ENCODE results near the gene MMP27. TPM values are rescaled to one million over a fixed set of nuclear protein-coding genes. Genes with fewer than 3 reads are reported as not detected.
A peak's percentile ranks its signal among the peaks of the same experiment; 100 is the strongest.
"Not testable (repeated sequence)": the region's sequence is repeated elsewhere in the genome, so short reads cannot be mapped to it uniquely, and the experiment has no call there.

The MMP27 gene
- not detected for total RNA-seq

DNA sequence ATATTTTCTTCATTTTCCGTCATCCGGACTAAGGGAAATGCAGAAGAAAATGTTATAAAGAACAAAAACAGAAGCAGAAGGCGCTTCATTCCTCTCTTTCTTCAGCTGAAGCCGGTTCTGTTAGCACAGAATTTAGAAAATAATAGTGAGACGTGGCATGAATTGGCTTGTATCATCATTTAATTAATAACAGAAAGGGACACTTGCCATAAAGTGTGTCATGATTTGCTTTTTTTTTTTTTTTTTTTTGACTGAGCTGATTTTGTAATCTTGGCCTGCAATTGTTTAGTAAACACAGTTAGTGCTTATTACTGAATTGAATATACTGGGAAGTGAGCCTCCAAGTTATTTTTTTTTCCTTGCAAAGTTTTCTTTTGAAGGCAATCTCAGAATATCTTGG lies at the start of gene MMP27:
Gene MMP27 (minus strand): TSS at position 144 of the 400 bp plus-strand sequence. CDS start 55 bp downstream, at position 89.
- ATAC-seq = no peak
- peaks cover 11% of the 10 kb centered on the region for H3K27me3 Mint-ChIP-seq
- CTCF ChIA-PET = no interaction called here
- H3K4me1 Mint-ChIP-seq = peaks cover 7% of the 10 kb centered on the region
- H3K36me3 Mint-ChIP-seq = no peaks in the 10 kb centered on the region
- H3K4me3 Mint-ChIP-seq = no peak within 1 kb of the TSS
- no peak for DNase-seq
- H3K27ac Mint-ChIP-seq = no peak within 1 kb of the TSS
- no peaks in the 10 kb centered on the region for H3K9me3 Mint-ChIP-seq (ENCODE audit: low read depth)

GRCh38 chr11:102753267-102753666 lies 47.7 kb upstream of the MMP27 start:
- ATAC-seq = no peak
- CTCF ChIA-PET = interaction anchor here (0.8 kb wide), 1 partner anchor 9 kb away, joined by 3 read pairs; no protein-coding TSS in a partner anchor
- Mint-ChIP-seq H3K27ac (no peak overlapping the region), H3K4me1 (no peaks in the 10 kb centered on the region), H3K4me3 (no peak overlapping the region), H3K36me3 (no peaks in the 10 kb centered on the region), H3K9me3 (ENCODE audit: low read depth) (no peaks in the 10 kb centered on the region), H3K27me3 (peaks cover 18% of the 10 kb centered on the region)
- DNase-seq = no peak

GRCh38 chr11:102751673-102752072 lies 46.1 kb upstream of the MMP27 start:
- Mint-ChIP-seq H3K27ac (no peak overlapping the region), H3K4me1 (no peaks in the 10 kb centered on the region), H3K36me3 (peaks cover 2% of the 10 kb centered on the region), H3K9me3 (ENCODE audit: low read depth) (peaks cover 4% of the 10 kb centered on the region), H3K4me3 (no peak overlapping the region), H3K27me3 (peaks cover 18% of the 10 kb centered on the region)
- DNase-seq (no peak), ATAC-seq (no peak)
- CTCF ChIA-PET = no interaction called here

- peaks cover 4% of the 10 kb centered on the region for H3K9me3 Mint-ChIP-seq (ENCODE audit: low read depth)
- no peak for DNase-seq
- CTCF ChIA-PET = interaction anchor here (2.1 kb wide), 1 partner anchor 15 kb away, joined by 5 read pairs; no protein-coding TSS in a partner anchor
Observed at GRCh38 chr11:102749101-102749722, 43.6 kb upstream of the MMP27 start.

GRCh38 chr11:102746746-102747578 lies 41.4 kb upstream of the MMP27 start:
- ATAC-seq; H3K4me1 Mint-ChIP-seq; CTCF ChIA-PET; H3K27ac Mint-ChIP-seq; DNase-seq; H3K36me3 Mint-ChIP-seq; H3K4me3 Mint-ChIP-seq; H3K9me3 Mint-ChIP-seq (ENCODE audit: low read depth): not testable (repeated sequence)
- peaks cover 10% of the 10 kb centered on the region for H3K27me3 Mint-ChIP-seq

More at GRCh38 chr11:102749101-102749722, 43.6 kb upstream of the MMP27 start:
- Mint-ChIP-seq H3K36me3 (peaks cover 2% of the 10 kb centered on the region), H3K4me1 (no peaks in the 10 kb centered on the region), H3K27me3 (peaks cover 13% of the 10 kb centered on the region), H3K4me3 (no peak overlapping the region), H3K27ac (no peak overlapping the region)
- ATAC-seq = no peak

DNA sequence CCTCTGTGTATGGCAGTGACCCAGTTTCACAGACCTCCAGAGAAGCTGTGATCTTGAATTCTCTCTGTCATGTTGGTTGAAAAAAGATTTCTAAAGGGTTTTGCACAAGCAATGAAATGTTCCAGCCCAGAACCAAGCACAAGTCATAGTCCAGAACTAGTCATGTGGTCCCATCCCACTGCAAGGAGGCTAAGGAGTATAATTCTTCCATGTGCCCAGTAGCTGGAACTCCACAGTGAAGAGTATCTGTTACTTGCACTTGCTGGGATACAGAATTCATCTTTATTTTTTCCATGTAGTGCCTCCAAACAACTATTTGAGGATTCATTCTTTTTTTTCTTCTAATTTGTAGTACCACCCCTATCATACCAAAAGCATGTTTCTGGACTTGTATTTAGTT lies 29.1 kb upstream of the MMP27 start:
- Mint-ChIP-seq H3K9me3 (ENCODE audit: low read depth) (no peaks in the 10 kb centered on the region), H3K4me1 (no peaks in the 10 kb centered on the region), H3K27ac (no peak overlapping the region), H3K36me3 (no peaks in the 10 kb centered on the region), H3K4me3 (no peak overlapping the region), H3K27me3 (peaks cover 9% of the 10 kb centered on the region)
- ATAC-seq = no peak
- CTCF ChIA-PET = interaction anchor here (2.1 to 2.6 kb wide), 2 partner anchors 14 to 207 kb away, joined by 5 to 15 read pairs; no protein-coding TSS in a partner anchor
- DNase-seq = no peak

DNA sequence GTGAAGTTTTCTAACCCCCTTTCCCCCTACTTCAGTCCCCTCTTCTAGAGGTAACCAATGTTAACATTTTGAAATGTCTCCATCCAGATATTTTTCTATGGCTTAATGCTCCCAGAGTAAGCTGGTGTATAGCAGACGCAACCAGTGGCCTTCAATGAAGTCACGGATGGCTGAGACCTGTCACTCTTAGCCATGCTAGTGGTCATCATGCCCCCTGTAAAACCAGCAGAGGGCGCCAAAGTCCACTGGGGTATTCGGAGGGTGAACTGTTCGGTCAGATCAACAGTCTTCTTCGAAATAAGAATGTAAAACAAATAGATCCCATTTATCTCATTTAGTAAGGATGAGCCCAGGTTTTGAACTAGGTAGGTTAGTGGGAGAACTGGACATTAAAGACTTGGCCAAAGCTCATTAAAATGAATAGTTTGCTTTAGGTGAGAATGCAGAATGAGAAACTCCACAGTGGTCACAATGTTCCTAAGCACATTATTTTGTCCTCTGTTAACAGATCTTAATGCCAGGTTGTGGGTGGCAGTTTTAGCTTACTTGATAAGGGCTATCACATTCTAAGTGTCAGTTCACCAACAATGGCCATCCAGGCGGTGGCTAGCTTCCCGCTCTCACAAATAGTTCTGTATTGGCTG lies 27.8 kb upstream of the MMP27 start:
- H3K36me3 Mint-ChIP-seq = no peaks in the 10 kb centered on the region
- DNase-seq = peak; percentile 71
- no peaks in the 10 kb centered on the region for H3K9me3 Mint-ChIP-seq (ENCODE audit: low read depth)
- H3K27me3 Mint-ChIP-seq = peaks cover 9% of the 10 kb centered on the region
- no peak overlapping the region for H3K27ac Mint-ChIP-seq
- CTCF ChIA-PET = interaction anchor here (1.1 to 2.6 kb wide), 3 partner anchors 16 to 208 kb away, joined by 3 to 15 read pairs (median 5); no protein-coding TSS in a partner anchor
- H3K4me1 Mint-ChIP-seq = no peaks in the 10 kb centered on the region
- peak; percentile 68 for ATAC-seq
- no peak overlapping the region for H3K4me3 Mint-ChIP-seq

- H3K9me3 Mint-ChIP-seq (ENCODE audit: low read depth); H3K27ac Mint-ChIP-seq; DNase-seq; H3K4me3 Mint-ChIP-seq; H3K4me1 Mint-ChIP-seq; ATAC-seq; H3K27me3 Mint-ChIP-seq; H3K36me3 Mint-ChIP-seq; CTCF ChIA-PET: not testable (repeated sequence)
Observed at GRCh38 chr11:102730944-102731343, 25.4 kb upstream of the MMP27 start.

DNA sequence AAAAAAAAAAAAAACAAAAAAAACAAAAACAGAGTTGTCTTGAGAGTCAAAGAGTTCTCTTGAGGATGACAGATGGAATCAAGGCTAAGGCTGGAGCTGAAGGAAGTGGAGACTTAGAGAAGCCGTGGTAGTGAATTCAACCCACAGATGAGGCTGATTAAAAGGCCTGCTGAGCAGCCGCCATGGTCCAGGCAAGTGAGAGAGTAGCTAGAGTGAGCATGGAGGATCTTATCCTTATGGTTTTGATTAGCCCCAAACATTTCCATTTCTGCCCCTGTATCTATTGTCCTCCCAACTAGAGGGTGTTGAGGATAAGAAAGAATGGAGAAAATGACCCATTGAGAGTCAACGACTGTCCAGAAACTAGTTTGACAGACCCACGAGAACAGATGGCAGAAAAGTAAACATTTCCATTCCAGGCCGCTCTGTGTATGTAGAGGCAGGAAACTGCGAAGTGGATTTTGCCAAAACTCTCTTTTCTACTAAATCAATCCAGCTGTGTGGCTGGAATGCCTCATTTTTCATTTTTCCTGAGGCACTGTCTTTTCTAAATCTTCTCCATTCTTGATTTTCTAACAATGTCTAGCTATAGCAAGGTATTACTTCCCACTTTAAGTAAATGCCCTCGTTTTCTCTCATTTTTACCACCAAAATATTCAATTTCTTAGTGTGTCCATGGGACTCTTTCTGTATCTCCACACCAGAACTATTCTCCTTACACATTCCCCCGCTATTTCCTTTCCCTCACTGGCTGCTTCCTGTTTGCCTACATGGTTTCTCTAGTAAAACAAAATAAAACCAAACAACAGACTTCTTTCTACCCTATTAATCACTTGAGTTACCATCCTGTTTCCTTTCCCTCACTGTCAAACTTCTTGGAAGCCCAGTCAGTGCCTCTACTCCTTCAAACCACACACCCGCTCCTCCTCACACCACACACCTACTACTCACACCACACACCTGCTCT lies 24.6 kb upstream of the MMP27 start:
- ATAC-seq = no peak
- CTCF ChIA-PET = no interaction called here
- H3K36me3 Mint-ChIP-seq = no peaks in the 10 kb centered on the region

DNA sequence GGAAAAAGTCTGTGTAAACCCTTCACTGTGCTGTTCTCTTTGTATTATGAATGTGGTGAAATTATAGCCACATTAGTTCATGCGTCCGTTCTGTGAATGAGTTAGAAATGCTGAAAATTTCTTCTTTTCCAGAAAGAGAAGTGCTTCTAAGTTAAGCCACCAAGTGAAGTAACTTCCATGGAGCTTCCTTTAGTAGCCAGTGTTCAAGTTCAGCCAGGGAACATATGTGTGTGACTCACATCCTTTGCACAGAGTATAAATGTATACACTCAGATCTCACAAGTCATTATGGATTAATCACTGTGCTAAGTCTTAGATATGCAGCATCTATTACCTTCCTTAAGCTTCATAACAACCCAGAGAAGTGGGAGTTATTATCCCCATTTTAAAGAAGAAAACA lies 22.3 kb upstream of the MMP27 start:
- Mint-ChIP-seq H3K27me3 (peaks cover 2% of the 10 kb centered on the region), H3K27ac (no peak overlapping the region), H3K4me3 (no peak overlapping the region), H3K9me3 (ENCODE audit: low read depth) (no peaks in the 10 kb centered on the region), H3K36me3 (no peaks in the 10 kb centered on the region), H3K4me1 (no peaks in the 10 kb centered on the region)
- no peak for DNase-seq
- no peak for ATAC-seq
- CTCF ChIA-PET = no interaction called here

More for the DNA sequence above, 24.6 kb upstream of the MMP27 start:
- Mint-ChIP-seq H3K4me1 (no peaks in the 10 kb centered on the region), H3K9me3 (ENCODE audit: low read depth) (no peaks in the 10 kb centered on the region), H3K4me3 (no peak overlapping the region), H3K27me3 (peaks cover 8% of the 10 kb centered on the region), H3K27ac (no peak overlapping the region)
- no peak for DNase-seq

DNA sequence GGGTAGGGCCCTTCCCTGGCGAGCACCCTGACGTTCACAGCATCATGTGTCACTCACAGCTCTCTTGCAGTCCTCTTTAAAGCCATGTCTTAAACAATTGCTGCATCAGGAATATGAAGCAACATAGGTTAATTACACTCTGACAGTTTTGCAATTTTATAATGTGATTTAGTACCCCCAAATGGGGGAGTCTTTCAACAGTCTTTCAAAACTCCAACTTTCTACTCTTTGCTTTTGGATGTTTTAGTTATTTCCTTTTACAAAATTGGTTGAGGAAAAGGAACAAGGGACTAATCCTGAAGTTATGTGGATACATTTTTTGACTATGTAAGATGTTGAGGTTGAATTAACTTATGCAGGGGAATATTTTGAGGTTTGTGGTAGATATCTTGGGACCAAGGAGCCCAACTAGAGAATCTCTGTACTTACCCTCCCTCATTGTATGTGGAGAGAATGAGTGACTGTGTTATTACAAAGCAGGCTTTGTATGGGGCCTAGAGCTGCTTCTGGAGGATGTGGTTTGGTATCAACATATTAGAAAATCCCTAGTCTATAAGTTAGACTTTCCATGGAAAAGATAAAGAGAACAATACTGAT lies 19.4 kb upstream of the MMP27 start, which contains the start of gene MMP8:
Gene MMP8 (minus strand): TSS at position 51 of the 597 bp plus-strand sequence. CDS start 99 bp downstream, outside the sequence.
- H3K27me3 Mint-ChIP-seq = peaks cover 2% of the 10 kb centered on the region
- ATAC-seq (no peak), DNase-seq (no peak)
- H3K4me3 Mint-ChIP-seq = no peak within 1 kb of the TSS
- H3K36me3 Mint-ChIP-seq = no peaks in the 10 kb centered on the region
- no peaks in the 10 kb centered on the region for H3K9me3 Mint-ChIP-seq (ENCODE audit: low read depth)
- no peaks in the 10 kb centered on the region for H3K4me1 Mint-ChIP-seq
- CTCF ChIA-PET = no interaction called here
- H3K27ac Mint-ChIP-seq = no peak within 1 kb of the TSS

DNA sequence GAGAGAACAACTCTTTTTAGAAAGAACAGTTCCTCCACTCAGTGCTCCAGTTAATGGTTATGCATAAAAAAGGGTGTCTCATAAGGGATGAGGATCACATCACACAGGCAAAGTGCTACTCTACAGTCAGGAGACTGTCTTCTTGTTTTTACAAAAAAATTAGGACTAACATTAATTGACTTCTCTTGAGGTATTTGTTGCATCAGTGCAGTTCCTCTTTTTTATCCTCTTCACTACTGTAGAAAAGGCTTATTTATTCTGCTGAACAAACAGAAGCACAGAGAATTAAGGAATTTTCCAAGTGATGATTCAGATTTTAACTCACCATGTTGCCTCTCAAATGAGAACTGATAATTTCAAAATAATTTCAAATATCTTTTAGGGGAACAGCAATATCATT lies 17.3 kb upstream of the MMP27 start:
- CTCF ChIA-PET = no interaction called here
- H3K4me1 Mint-ChIP-seq = no peaks in the 10 kb centered on the region

More for the DNA sequence above, 17.3 kb upstream of the MMP27 start:
- no peak for ATAC-seq
- Mint-ChIP-seq H3K27me3 (peaks cover 2% of the 10 kb centered on the region), H3K27ac (no peak overlapping the region), H3K9me3 (ENCODE audit: low read depth) (no peaks in the 10 kb centered on the region), H3K36me3 (no peaks in the 10 kb centered on the region), H3K4me3 (no peak overlapping the region)
- DNase-seq = no peak

Measured in activated CD8-positive, alpha-beta memory T cell treated with anti-CD3 and anti-CD28 coated beads, Interleukin-2, amount 10 ng/mL, durations not matched to agents 7 days and 5 days (primary cell).